GM19397 (cell line): Measurements from ENCODE around the gene DEFB123.
"Not testable (repeated sequence)": the region's sequence is repeated elsewhere in the genome, so short reads cannot be mapped to it uniquely, and the experiment has no call there.

Experiments
- ATAC-seq: cut with Tn5 transposase; IDR thresholded peaks from one replicate; pipeline ENCODE4 v1.9.1; 2021; ENCODE audit warnings: mild to moderate bottlenecking, moderate library complexity; ENCODE audit not compliant: unreplicated experiment

Gene DEFB123, protein sequence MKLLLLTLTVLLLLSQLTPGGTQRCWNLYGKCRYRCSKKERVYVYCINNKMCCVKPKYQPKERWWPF

DNA sequence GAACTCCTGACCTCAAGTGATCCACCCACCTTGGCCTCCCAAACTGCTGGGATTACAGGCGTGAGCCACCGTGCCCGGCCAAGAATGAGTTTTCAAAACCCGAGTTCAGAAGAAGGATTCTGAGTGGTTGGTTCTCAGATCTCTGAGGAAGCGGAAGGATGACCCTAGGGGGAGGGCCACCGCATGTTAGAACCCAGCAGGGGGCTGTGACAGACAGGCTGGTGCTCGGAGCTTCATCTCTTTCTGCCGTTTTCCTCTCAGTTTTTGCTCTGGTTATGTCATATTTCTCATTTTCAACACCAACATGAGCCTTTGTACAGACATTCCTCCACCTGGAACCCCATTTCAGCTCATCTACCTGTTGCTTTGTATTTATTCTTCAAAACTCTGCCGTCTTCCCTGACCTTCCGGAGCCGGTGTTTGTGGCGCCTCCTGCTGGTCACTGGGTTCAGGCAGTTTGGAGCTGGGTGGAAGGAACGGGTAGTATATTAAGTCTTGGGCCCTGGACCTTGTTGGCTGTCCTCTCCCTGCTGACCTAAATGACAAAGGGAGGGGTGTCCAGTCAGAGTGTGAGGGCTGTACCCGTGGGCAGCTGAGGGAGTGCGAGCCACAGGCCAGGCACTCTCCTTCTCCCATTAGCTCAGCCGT lies at the start of gene DEFB123:
DEFB123 (plus strand) TSS at position 621 of the 648 bp plus-strand sequence. CDS start 67 bp downstream, outside the sequence.
- no peak for ATAC-seq

DNA sequence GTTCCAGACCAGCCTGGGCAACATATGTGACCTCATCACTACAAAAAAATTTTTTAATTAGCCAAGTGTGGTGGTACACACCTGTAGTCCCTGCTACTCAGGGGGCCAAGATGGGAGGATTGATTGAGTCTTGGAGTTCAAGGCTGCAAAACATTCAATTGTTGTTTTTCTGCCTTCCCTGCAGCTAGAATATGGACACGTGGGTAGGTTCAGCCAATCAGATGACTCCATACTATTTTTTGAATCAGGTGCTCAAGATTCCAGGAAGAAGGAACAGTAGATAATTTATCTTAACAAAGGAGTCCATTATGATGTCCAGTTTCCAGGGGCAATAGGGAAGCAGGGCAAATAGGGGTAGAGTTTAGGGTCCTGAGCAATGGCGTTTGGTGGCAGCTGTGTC lies 47.6 kb upstream of the DEFB123 start:
- ATAC-seq = no peak

DNA sequence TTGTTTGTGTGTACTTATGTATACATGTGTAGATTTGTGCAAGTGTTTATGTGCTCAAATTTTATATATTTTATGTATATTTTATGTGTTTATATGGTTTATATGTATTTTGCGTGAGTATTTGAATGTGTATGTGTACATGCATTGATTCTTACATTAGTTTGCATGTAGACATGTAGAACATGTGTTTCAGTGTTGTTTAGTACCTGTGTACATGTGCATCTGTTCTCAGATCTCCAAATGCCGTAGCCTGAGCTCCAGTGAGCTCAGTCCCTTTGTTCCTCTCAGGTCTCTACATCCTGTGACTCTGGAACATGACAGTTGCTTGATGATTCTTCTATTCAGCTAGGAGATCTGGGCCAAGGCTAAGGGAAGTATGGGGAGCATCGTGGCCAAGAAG lies 45.5 kb upstream of the DEFB123 start:
- ATAC-seq = no peak

GRCh38 chr20:31403886-31404285 lies 36.5 kb upstream of the DEFB123 start:
- no peak for ATAC-seq

GRCh38 chr20:31406115-31406514 lies 34.3 kb upstream of the DEFB123 start, which contains the start of gene DEFB121:
Gene DEFB121, minus strand, starts transcription at chr20:31406215. Its CDS starts 63 bp downstream, at chr20:31406152.
- ATAC-seq = no peak

DNA sequence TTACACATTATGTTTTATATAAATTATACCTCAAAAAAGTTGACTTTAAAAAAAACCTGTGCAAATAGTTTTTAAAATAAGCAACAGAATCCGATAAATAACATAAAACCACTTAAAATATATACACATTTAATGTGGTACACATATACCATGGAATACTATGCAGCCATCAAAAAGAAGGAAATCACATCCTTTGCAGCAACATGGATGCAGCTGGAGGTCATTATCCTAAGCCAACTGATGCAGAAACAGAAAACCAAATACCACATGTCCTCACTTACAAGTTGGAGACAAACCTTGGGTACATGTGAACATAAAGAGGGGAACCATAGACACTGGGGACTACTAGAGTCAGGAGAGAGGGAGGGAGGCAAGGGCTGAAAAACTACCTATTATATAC lies 30.4 kb upstream of the DEFB123 start:
- ATAC-seq = no peak

DNA sequence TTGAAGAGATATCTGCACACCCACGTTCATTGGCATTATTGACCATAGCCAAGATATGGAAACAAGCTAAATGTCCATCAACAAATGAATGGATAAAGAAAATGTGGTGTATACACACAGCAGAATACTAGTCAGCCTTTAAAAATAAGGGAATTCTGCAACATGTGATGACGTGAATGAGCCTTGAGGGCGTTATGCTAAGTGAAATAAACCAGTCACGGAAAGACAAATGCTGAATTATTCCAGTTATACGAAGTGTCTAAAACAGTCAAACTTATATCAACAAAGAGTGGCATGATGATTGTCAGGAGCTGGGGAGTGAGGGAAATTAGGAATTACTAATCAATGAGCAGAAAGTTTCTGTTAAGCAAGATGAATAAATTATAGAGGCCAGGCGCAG lies 26.1 kb upstream of the DEFB123 start:
- ATAC-seq = no peak

DNA sequence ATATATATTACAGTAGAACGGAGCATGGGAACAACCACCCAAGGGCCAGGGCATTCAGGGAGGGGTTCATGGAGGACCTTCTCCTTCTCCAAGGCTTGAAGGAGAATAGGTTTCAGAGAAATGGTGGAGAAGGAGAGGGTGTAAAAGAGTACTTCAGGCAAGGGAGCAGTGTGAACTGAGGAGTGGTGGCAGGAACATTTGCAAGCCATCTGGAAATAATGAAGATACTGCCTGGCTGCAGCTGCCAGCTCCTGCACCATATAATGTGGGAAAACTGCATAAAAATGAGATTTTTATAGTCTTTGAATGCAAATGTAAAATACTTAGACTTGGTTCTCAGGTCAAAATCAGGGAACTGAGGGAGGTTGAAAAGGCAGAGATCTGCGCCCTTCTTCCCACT lies 24.8 kb upstream of the DEFB123 start:
- ATAC-seq = no peak

DNA sequence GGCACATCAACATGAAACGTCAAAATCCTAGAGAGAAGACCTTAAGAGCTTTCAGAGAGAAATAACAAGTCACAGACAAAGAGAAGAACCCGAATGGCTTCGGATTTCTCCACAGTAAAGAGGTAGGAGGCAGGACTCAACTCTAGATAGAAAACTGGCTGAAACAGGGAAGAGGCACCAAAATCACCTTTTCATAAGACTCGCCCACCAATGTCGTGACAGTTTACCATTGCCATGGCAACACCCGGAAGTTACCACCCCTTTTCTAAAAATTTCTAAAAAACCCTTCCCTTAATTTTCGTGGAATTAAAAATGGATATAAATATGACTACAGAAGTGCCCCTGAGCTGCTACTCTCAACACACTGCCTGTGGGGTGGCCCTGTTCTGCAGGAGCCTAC lies 22.1 kb upstream of the DEFB123 start:
- no peak for ATAC-seq

GRCh38 chr20:31425797-31426196 lies 14.6 kb upstream of the DEFB123 start:
- ATAC-seq = no peak

DNA sequence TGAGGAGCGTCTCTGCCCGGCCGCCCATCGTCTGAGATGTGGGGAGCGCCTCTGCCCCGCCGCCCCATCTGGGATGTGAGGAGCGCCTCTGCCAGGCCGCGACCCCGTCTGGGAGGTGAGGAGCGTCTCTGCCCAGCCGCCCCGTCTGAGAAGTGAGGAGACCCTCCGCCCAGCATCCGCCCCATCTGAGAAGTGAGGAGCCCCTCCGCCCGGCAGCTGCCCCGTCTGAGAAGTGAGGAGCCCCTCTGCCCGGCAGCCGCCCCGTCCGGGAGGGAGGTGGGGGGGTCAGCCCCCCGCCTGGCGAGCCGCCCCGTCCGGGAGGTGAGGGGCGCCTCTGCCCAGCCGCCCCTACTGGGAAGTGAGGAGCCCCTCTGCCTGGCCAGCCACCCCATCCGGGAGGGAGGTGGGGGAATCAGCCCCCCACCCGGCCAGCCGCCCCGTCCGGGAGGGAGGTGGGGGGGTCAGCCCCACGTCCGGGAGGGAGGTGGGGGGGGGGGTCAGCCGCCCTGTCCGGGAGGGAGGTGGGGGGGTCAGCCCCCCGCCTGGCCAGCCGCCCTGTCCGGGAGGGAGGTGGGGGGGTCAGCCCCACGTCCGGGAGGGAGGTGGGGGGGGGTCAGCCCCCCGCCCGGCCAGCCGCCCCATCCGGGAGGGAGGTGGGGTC lies 13.4 kb upstream of the DEFB123 start:
- not testable (repeated sequence) for ATAC-seq

GRCh38 chr20:31427576-31427975 lies 12.9 kb upstream of the DEFB123 start:
- not testable (repeated sequence) for ATAC-seq

GRCh38 chr20:31430568-31431115 lies 9.8 kb upstream of the DEFB123 start:
- no peak for ATAC-seq

- ATAC-seq = no peak
Measured at GRCh38 chr20:31446084-31446819, 5.8 kb downstream of the DEFB123 start.

- no peak for ATAC-seq
Measured at GRCh38 chr20:31449511-31450414, 9.3 kb downstream of the DEFB123 start.

- ATAC-seq = no peak
Measured at GRCh38 chr20:31452575-31452974, 12.1 kb downstream of the DEFB123 start.

DNA sequence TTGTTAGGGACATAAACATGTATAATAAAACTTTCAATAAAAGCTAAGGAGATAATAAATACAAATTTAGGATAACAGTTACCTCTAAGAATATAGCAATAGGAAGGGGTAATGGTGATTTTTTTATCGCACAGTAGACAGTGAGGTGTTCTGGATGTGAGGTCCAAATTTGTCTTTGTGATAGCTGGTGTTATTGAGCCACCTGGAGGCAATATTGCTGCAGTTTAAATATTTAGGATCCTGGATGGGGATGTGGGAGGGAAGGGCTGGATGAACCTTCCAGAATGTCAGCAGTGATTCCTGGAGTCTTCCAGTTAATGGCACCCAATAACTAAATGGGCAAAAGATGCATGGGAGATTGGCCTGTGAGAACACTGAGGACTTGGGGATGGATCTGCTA lies 13.9 kb downstream of the DEFB123 start:
- no peak for ATAC-seq

- not testable (repeated sequence) for ATAC-seq
Measured at GRCh38 chr20:31470946-31471345, 30.5 kb downstream of the DEFB123 start.

GRCh38 chr20:31472395-31473330 lies 32.2 kb downstream of the DEFB123 start:
- no peak for ATAC-seq
